GM21737 (cell line): Measurements from ENCODE around the gene GOLT1A.

Experiments used
- ATAC-seq: cut with Tn5 transposase; IDR thresholded peaks from one replicate; pipeline ENCODE4 v1.9.1; 2021; ENCODE audit warnings: mild to moderate bottlenecking, moderate library complexity; ENCODE audit not compliant: unreplicated experiment

Gene GOLT1A

GRCh38 chr1:204213668-204214662, at the start of gene GOLT1A:
Gene GOLT1A, minus strand, starts transcription at chr1:204213988. Its CDS starts 82 bp downstream, at chr1:204213906.
- peak; percentile 70 for ATAC-seq

GRCh38 chr1:204263254-204263910, 49.6 kb upstream of the GOLT1A start:
- ATAC-seq = no peak

GRCh38 chr1:204262506-204263253, 48.9 kb upstream of the GOLT1A start:
- no peak for ATAC-seq

- no peak for ATAC-seq
Observed at GRCh38 chr1:204261746-204262505, 48.1 kb upstream of the GOLT1A start.

- ATAC-seq = no peak
Observed at GRCh38 chr1:204261266-204261665, 47.5 kb upstream of the GOLT1A start.

GRCh38 chr1:204260601-204261197, 46.9 kb upstream of the GOLT1A start:
- ATAC-seq = no peak

- no peak for ATAC-seq
Observed at GRCh38 chr1:204259782-204260181, 46.0 kb upstream of the GOLT1A start.

- no peak for ATAC-seq
Observed at GRCh38 chr1:204259196-204259595, 45.4 kb upstream of the GOLT1A start.

- ATAC-seq = no peak
Observed at GRCh38 chr1:204258213-204259115, 44.7 kb upstream of the GOLT1A start.

GRCh38 chr1:204257446-204257845, 43.7 kb upstream of the GOLT1A start:
- ATAC-seq = no peak

GRCh38 chr1:204256531-204256930, 42.7 kb upstream of the GOLT1A start:
- no peak for ATAC-seq

GRCh38 chr1:204255966-204256365, 42.2 kb upstream of the GOLT1A start:
- no peak for ATAC-seq

GRCh38 chr1:204255225-204255624, 41.4 kb upstream of the GOLT1A start:
- no peak for ATAC-seq

GRCh38 chr1:204254031-204254661, 40.4 kb upstream of the GOLT1A start:
- no peak for ATAC-seq

GRCh38 chr1:204251926-204252689, 38.3 kb upstream of the GOLT1A start:
- no peak for ATAC-seq

- ATAC-seq = no peak
Observed at GRCh38 chr1:204251286-204251685, 37.5 kb upstream of the GOLT1A start.

- ATAC-seq = no peak
Observed at GRCh38 chr1:204250428-204251030, 36.7 kb upstream of the GOLT1A start.
